KOPT-K1 (cell line): ENCODE data around the gene UBE4B.
A peak's percentile ranks its signal among the peaks of the same experiment; 100 is the strongest.
"Not testable (repeated sequence)": the region's sequence is repeated elsewhere in the genome, so short reads cannot be mapped to it uniquely, and the experiment has no call there.

Experiments used
- H3K27ac ChIP-seq: fragments of 200-600 bp; sonication (generic); 2 replicates; pipeline ENCODE4 v1.5.1; 2016; ENCODE audit warnings: antibody characterized with exemption, mild to moderate bottlenecking, low read depth, low read length; ENCODE audit not compliant: poor library complexity, severe bottlenecking
- H3K36me3 ChIP-seq: fragments of 200-600 bp; sonication (generic); 2 replicates; pipeline ENCODE4 v1.5.1; 2017; ENCODE audit warnings: antibody characterized with exemption, mild to moderate bottlenecking, low read length, moderate library complexity; ENCODE audit not compliant: insufficient read depth
- H3K9me3 ChIP-seq: fragments of 200-600 bp; sonication (generic); 2 replicates; pipeline ENCODE4 v1.5.1; 2017; ENCODE audit warnings: antibody characterized with exemption, low read length, mild to moderate bottlenecking; ENCODE audit not compliant: insufficient read depth, poor library complexity, severe bottlenecking

UBE4B gene

DNA sequence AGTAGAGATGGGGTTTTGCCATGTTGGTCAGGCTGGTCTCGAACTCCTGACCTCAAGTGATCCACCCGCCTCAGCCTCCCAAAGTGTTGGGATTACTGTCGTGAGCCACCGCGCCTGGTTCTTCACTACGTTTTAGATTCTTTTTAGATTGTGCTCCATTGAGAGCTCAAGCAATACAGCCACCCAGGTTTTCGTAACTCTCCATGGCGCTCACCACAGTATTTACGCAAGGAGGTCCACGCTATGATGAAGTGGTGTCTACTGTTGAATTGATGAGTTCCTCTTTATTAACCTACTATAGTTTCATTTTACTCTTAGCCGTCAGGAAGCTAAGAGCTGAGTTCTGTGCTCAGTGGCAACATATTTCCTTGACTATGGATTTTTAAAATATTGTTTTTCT is 175.8 kb downstream of the UBE4B start:
- Histone ChIP-seq H3K9me3 (no peaks in the 10 kb centered on the region), H3K36me3 (no peaks in the 10 kb centered on the region), H3K27ac (no peak overlapping the region)

DNA sequence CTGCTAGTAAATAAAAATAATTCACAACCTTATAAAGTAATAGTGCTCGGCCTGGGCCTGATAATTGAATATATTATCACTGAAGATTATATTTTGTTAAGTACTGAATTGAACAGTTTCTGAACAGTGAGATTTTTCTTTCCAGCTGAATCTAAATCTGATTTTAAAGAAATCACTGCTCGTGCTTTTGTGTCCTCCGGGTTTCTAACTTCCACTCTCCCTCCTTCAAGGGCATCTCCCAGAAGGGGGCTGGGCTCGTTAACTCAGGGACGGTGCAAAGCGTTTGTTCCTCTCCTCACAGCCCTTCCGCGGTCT is 176.8 kb downstream of the UBE4B start:
- Histone ChIP-seq H3K9me3 (no peaks in the 10 kb centered on the region), H3K36me3 (no peaks in the 10 kb centered on the region), H3K27ac (no peak overlapping the region)

DNA sequence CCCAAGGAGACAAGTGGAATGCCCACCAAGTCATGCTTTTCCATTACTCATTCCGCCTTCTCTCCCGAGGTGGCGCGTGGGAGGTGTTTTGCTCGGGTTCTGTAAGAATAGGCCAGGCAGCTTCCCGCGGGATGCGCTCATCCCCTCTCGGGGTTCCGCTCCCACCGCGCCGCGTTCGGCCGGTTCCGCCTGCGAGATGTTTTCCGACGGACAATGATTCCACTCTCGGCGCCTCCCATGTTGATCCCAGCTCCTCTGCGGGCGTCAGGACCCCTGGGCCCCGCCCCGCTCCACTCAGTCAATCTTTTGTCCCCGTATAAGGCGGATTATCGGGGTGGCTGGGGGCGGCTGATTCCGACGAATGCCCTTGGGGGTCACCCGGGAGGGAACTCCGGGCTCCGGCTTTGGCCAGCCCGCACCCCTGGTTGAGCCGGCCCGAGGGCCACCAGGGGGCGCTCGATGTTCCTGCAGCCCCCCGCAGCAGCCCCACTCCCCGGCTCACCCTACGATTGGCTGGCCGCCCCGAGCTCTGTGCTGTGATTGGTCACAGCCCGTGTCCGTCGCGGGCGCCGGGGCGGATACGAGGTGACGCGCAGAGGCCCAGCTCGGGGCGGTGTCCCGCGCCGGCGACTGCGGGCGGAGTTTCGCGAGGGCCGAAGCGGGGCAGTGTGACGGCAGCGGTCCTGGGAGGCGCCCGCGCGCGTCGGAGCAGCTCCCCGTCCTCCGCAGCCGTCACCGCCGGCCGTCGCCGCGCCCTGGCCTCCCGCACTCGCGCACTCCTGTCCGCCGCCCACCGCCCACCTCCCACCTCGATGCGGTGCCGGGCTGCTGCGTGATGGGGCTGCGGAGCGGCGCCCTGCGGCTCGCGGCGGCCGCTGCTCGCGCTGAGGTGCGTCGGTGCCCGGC is 177.4 kb downstream of the UBE4B start, which contains the start of gene KIF1B:
KIF1B (plus strand) TSS at position 666 of the 906 bp plus-strand sequence. CDS start 21,759 bp downstream, outside the sequence.
- H3K27ac ChIP-seq, result peak within 1 kb of the TSS; percentile 32
- H3K9me3 ChIP-seq, result no peaks in the 10 kb centered on the region
- no peaks in the 10 kb centered on the region for H3K36me3 ChIP-seq

DNA sequence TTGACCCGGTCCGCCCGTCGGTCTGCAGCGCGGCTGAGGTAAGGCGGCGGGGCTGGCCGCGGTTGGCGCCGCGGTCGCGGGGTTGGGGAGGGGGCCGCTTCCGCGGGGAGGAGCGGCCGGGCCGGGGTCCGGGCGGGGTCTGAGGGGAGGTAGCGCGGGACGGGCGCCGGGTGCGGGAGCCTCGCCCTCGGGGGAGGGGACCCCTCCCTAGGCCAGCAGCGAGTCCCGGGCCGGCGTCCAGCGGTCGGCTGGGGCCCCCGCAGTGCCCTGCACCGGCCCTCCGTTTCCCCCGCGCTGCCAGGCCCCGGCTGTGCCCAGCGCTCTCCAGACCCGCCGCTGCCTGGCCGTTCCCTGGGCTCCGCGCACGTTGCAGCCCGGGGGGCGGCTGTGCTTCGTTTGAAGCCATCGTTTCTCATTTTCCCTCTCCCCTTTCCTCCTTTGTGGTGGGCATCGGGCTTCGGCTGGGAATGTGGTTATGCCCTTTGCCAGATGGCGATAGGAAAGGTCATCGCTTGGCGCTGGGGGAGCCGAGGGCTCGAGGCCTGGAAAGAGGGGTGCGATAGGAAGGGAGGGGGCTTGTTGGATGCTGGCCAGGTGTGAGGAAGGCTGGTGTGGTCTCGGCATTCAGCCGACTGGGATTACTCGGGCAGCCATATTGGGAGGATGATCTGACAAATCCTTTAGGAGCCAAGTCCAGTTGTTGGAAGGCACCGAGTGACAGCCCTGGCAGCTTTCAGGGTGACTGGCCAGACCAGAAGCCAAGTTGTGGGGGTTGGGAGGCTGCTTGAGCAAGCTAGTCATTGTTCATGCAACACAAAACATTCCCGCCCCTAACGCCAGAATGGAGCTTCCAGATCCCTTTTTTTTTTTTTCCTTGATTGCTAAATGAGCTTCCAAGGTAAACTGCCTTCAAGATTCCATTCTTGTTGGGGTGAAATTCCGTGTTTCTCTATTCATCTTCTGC is 178.4 kb downstream of the UBE4B start:
- Histone ChIP-seq H3K27ac (peak overlapping the region; percentile 32), H3K9me3 (no peaks in the 10 kb centered on the region), H3K36me3 (no peaks in the 10 kb centered on the region)

DNA sequence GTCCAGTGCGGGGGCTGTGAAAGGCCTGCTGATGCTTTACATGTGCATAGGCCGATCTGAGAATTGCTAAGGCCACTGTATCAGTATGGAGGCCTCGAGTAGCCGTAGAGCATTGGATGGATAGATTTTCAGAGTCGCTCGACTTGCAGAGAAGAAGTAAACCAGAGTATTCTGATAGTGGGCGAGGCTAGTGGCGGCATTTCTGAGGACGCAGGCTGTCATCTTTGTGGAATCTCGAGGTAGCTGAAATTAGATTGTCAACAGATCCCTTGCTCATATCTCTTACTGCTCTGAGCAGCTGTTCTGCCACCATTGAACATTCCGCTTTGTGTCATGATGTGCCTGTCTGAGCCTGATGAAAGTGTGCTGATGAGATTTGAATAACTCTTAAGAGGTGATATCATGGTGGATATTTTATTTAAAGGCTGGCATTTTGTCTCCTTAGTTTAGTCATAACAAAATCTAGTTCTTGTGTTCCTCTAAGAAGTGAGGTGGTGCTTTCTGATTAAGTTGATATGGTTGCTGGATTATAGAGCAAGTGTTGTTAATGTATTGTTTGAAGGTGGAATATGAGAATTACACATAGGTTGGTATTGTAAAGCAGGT is 179.2 kb downstream of the UBE4B start:
- Histone ChIP-seq H3K27ac (no peak overlapping the region), H3K9me3 (no peaks in the 10 kb centered on the region), H3K36me3 (no peaks in the 10 kb centered on the region)

DNA sequence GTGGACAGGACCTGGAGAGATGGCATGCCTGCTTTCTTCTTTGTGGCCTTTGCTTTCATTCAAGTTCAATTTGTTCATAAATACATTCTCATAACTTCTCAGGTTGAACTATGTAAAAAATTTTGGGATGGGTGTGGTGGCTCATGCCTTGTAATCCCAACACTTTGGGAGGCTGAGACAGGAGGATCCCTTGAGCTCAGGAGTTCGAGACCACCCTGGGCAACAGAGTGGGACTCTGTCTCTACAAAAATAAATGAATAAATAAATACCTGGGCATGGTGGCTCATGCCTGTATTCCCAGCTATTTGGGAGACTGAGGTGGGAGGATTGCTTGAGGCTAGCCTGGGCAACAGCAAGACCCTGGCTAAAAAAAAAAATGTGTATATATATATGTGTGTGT is 179.7 kb downstream of the UBE4B start:
- no peaks in the 10 kb centered on the region for H3K36me3 ChIP-seq
- H3K9me3 ChIP-seq, result no peaks in the 10 kb centered on the region
- no peak overlapping the region for H3K27ac ChIP-seq

DNA sequence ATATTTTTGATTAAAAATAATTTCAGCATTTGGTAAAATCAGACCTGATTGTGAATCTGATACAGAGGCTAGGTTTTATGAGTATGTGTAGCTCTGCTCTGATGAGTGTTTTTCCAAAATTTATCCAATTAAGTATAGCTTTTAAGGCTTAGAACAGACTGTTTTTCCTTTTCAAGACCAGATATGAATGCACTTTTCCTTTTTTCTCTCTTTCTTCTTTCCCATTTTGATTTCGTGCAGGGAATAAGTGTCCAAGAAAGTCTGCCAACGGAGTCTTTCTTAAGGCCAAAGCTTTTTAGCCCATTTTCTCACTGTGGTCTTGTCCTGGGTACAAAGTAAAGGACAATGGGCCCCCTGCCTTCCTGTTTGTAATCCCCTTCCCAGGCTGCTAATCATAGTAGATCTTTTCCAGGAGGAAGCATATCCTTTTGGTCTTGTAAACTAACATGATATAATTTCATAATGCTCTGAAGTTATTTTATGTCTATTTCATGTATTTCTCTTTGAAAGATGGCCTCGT is 180.5 kb downstream of the UBE4B start:
- Histone ChIP-seq H3K9me3 (no peaks in the 10 kb centered on the region), H3K27ac (no peak overlapping the region), H3K36me3 (no peaks in the 10 kb centered on the region)

DNA sequence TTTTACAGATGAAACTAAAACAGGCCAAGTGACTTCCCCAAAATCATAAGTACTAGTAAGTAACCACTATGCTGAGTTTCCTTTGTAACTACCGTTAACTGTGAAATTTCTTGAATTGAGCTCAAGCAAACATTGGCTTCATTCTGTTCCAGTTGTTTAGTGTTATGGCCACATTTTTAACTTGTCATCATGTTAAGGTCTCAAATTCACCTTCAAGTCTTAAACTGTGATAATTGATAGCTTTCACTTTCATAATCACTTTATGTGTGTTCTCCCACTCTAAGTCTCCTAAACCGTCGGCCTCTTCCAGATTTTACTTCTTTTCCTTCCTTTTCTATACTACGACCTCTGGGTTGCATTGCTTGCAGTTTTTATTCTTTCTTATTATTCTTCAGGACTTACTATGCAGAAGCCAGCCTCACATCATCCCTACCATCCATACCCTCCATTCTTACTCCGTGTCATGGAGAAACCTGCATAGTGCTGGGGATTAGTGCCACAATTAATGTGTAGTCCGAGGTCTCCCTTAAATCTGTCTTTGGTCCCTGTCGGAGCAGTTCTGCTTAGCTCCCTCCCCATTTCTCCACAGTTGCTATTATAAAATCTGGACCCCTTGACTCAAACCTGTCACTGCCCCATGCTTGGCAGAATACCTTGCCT is 183.5 kb downstream of the UBE4B start:
- Histone ChIP-seq H3K36me3 (no peaks in the 10 kb centered on the region), H3K27ac (peak overlapping the region; percentile 22), H3K9me3 (no peaks in the 10 kb centered on the region)

DNA sequence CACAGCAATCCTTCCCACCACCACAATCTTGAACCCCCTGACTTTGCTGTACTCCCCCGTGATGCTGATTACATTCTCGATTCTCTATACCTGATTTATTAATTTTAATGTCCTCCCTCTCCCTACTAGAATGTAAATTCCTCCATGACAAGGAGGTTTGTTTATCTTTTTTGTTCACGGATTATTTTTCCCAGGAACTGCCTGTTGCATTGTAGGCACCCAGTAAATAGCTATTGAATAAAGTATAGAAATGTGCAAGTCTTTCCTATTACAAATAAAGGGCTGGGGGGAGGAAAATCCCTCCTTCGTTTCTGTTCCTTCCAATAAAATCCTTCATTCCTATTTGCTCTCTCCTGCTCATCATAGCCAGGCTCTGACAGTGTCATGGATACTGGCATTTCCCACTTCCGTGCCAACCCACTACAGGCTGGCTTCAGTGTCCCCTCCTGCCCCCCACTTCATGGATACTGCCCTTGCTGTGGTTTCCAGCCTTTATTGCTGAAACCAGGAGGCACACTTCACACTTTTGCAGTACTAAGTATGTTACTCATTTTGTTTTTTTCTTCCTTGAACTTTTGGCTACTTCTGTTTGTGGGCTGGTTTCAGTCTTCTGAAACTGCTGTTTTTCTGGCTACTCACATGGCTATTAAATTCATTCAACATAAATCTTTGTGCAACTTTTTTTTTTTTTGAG is 185.1 kb downstream of the UBE4B start:
- H3K27ac ChIP-seq, result no peak overlapping the region
- no peaks in the 10 kb centered on the region for H3K36me3 ChIP-seq
- no peaks in the 10 kb centered on the region for H3K9me3 ChIP-seq

DNA sequence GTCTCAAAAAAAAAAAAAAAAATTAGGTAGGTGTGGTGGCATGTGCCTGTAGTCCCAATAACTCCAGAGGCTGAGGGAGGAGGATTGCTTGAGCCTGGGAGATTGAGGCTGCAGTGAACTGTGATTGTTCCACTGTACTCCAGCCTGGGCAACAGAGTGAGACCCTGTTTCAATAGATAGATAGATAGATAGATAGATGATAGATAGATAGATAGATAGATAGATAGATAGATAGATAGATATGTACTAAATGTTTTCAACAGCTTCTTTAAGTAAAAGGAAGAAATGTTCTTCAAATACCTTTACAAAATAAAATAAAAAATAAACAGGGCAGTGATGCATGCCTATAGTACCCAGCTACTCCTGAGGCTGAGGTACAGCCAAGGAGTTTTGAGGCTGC is 187.4 kb downstream of the UBE4B start:
- H3K36me3 ChIP-seq, result no peaks in the 10 kb centered on the region
- peaks cover 8% of the 10 kb centered on the region for H3K9me3 ChIP-seq
- H3K27ac ChIP-seq, result no peak overlapping the region

DNA sequence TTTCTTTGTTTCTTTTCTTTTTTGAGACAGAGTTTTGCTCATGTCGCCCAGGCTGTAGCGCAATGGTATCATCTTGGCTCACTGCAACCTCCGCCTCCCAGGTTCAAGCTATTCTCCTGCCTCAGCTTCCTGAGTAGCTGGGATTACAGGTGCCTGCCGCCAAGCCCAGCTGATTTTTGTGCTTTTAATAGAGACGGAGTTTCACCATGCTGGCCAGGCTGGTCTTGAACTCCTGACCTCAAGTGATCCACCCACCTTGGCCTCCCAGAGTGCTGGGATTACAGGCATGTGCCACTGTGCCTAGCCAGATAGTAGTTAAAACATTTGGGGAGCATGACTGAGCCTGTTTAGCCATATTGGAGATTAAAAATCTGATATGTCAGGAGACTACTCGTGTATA is 187.9 kb downstream of the UBE4B start:
- not testable (repeated sequence) for H3K36me3 ChIP-seq, H3K27ac ChIP-seq
- peaks cover 11% of the 10 kb centered on the region for H3K9me3 ChIP-seq

DNA sequence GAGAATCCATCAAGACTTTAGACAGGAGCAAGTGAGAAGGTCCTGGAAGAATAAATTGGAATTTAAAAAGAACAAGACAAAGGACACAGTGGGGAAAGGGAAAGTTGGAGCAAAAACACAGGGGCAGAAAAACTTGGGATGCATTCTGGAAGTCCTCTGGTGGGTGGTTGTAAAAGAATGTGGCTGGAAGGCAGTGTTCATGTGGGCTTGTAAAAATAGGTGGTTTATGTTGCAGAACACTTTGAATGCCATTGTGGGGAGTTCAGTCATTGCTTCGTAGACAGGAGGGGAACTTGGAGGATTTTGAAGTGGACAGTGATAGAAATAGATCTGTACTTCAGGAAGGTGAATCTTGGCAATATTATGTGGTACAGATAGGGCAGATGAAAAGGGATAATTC is 192.8 kb downstream of the UBE4B start:
- H3K36me3 ChIP-seq, result no peaks in the 10 kb centered on the region
- no peak overlapping the region for H3K27ac ChIP-seq
- H3K9me3 ChIP-seq, result peaks cover 11% of the 10 kb centered on the region

DNA sequence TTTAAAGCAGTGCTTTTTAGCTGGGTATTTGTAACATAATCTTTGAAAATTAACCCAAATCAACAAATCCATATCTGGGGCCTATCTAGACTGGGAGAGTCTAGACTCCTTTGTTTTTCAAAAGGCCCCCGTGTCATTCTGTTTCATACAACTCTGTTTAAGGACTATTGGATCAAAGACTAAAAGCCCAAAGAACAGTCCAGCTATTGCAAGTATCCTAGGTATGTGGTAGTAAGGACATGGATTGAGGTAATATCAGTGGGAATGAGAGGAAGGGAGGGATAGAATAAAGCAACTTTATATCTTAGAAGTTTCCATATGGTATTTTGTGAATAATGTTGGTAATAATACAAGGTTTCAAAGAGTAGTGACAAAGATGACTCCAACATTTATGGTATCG is 195.8 kb downstream of the UBE4B start:
- Histone ChIP-seq H3K36me3 (no peaks in the 10 kb centered on the region), H3K9me3 (peaks cover 11% of the 10 kb centered on the region), H3K27ac (no peak overlapping the region)

DNA sequence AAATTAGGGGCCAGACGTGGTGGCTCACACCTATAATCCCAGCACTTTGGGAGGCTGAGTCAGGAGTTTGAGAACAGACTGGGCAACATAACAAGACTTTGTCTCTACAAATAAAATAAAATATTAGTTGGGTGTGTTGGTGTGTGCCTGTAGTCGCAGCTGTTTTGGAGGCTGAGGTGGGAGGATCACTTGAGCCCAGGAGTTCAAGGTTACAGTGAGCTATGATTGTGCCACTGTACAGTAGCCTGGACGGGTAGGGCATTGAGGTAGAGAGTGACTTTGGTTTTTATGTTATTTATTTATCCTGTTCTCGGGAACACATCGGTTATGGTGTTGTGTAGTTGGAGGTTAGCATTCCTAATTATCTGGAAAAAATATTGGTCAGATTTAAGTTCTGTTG is 197.1 kb downstream of the UBE4B start:
- H3K9me3 ChIP-seq, result peaks cover 6% of the 10 kb centered on the region
- H3K27ac ChIP-seq, result no peak overlapping the region
- H3K36me3 ChIP-seq, result no peaks in the 10 kb centered on the region
